Stomach (tissue), 9 donors: ENCODE data around the gene LRRN3. TPM values are rescaled to one million over a fixed set of nuclear protein-coding genes. Genes with fewer than 3 reads are reported as not detected.

Experiments used
- DNase-seq, 2 donors: peaks; one replicate each; pipeline versions ENCODE4 v3.0.0 to v3.0.0-alpha.2; 2013 to 2019
- H3K27ac ChIP-seq, 5 donors: fragments of 200-600 bp in 4 of 5; sonication (generic) in 4 of 5; one replicate each; pipeline ENCODE4 v1.5.1; 2013 to 2019; ENCODE audit warnings: mild to moderate bottlenecking in 1 of 5, moderate library complexity in 1 of 5
- H3K27me3 ChIP-seq, 3 donors: fragments of 200-600 bp; sonication (generic); one replicate each; pipeline ENCODE4 v1.5.1; 2017 to 2019; ENCODE audit warnings: mixed run types in 1 of 3
- H3K36me3 ChIP-seq, 4 donors: fragments of 200-600 bp; sonication (generic); 1 replicate in 3 of 4; 2 replicates in 1 of 4; pipeline ENCODE4 v1.5.1; 2016 to 2019
- H3K4me1 ChIP-seq, 4 donors: fragments of 200-600 bp; sonication (generic); one replicate each; pipeline ENCODE4 v1.5.1; 2016 to 2019
- H3K4me3 ChIP-seq, 4 donors: fragments of 200-600 bp; sonication (generic) in 3 of 4; one replicate each; pipeline ENCODE4 v1.5.1; 2016 to 2019; ENCODE audit warnings: mild to moderate bottlenecking in 1 of 4
- H3K9me3 ChIP-seq, 4 donors: fragments of 200-600 bp; sonication (generic); one replicate each; pipeline ENCODE4 v1.5.1; 2016 to 2019
- CTCF ChIP-seq, 7 experiments: fragments of 450-650 bp in 4 of 7; fragments of 200-600 bp in 3 of 7; sonication (generic) in 3 of 7; IDR thresholded peaks; one replicate each; pipeline ENCODE4 v1.5.1; 2016 to 2019; ENCODE audit warnings: antibody characterized with exemption in 7 of 7, control low read depth in 2 of 7, mild to moderate bottlenecking in 1 of 7
- EP300 ChIP-seq: sonication (generic); formaldehyde crosslinking; IDR thresholded peaks from one replicate; pipeline ENCODE4 v1.6.1; 2017; ENCODE audit warnings: antibody characterized with exemption
- POLR2A ChIP-seq, 4 donors: fragments of 450-650 bp; IDR thresholded peaks; one replicate each; pipeline ENCODE4 v1.6.1; 2016; ENCODE audit warnings: antibody characterized with exemption in 4 of 4, control low read depth in 2 of 4, mild to moderate bottlenecking in 1 of 4, moderate library complexity in 1 of 4
- POLR2AphosphoS5 ChIP-seq, 3 donors: sonication (generic); formaldehyde crosslinking; IDR thresholded peaks; one replicate each; pipeline ENCODE4 v1.6.1; 2016; ENCODE audit warnings: antibody characterized with exemption in 3 of 3
- WGBS, 5 donors: extraction: QIAGEN DNeasy Blood & Tissue Kit in 3 of 5; methylation state at CpG; one replicate each; pipeline versions ENCODE4 v1.1.5 to v1.1.7; 2013 to 2018; 5-methylcytosine and 5-hydroxymethylcytosine counted together
- intact Hi-C: fragments of 100-400 bp; cut with DNase I; formaldehyde crosslinking; loops from one replicate; pipeline ENCODE4 v1.15.1; 2023; ENCODE audit warnings: low total_unique reads
- polyA plus RNA-seq, 3 donors: library from polyadenylated mRNA; stranded (reverse); fragments of 200-250 nt; gene quantifications; one replicate each; pipeline ENCODE4 v1.2.3, GENCODE V29; 2013
- total RNA-seq, 5 donors: library from RNA; depleted of rRNA; stranded (reverse); fragments of >200 nt; gene quantifications; one replicate each; pipeline versions ENCODE4 v1.1.0 to v1.2.3, GENCODE V29; 2014 to 2016
- donor health status: healthy with polysubstance abuse.
- donor health status: Bipolar disorder and iron deficiency.
- donor health status: healthy.

LRRN3 gene
- total and polyA plus RNA-seq, 8 donors: 0.33 to 4.4 (median 0.61) TPM; not detected in 5

- H3K4me1 ChIP-seq: peaks cover 0 to 18% (median 6%) of the 10 kb centered on the region in 4 donors
- no peaks in the 10 kb centered on the region for H3K36me3 ChIP-seq
- intact Hi-C loops: no loop called here
- WGBS, 5 donors: 89 to 100% (median 95%) methylated on average over 1 of the region's 1 CpG
- no peak overlapping the region for H3K4me3 ChIP-seq
- DNase-seq: no peak
- H3K27me3 ChIP-seq: no peaks in the 10 kb centered on the region
- no peaks in the 10 kb centered on the region for H3K9me3 ChIP-seq
- no peak overlapping the region for H3K27ac ChIP-seq
- TF ChIP-seq CTCF (IDR thresholded peaks at IDR 0.05) (no peak), POLR2AphosphoS5 (IDR thresholded peaks at IDR 0.05) (no peak), POLR2A (IDR thresholded peaks at IDR 0.05) (no peak), EP300 (no peak)
Measured at GRCh38 chr7:111088328-111088727, 2.6 kb upstream of the LRRN3 start.

- TF ChIP-seq CTCF (IDR thresholded peaks at IDR 0.05) (peak in 4 of 7 experiments; percentile 58 to 85 (median 68)), EP300 (no peak)
- peaks cover 0 to 18% (median 6%) of the 10 kb centered on the region in 4 donors for H3K4me1 ChIP-seq
- no peaks in the 10 kb centered on the region for H3K9me3 ChIP-seq
- H3K36me3 ChIP-seq: no peaks in the 10 kb centered on the region
- no peaks in the 10 kb centered on the region for H3K27me3 ChIP-seq
- peak in 1 of 2 donors; percentile 72 for DNase-seq
- no peak overlapping the region for H3K27ac ChIP-seq
- intact Hi-C loops: loop anchor here (10.0 kb wide), 1 partner anchor 645 kb away; no protein-coding TSS in a partner anchor
- WGBS, 5 donors: 18 to 49% (median 27%) methylated on average over 1 of the region's 1 CpG
- H3K4me3 ChIP-seq: no peak overlapping the region
Measured at GRCh38 chr7:111089822-111090426, 1.0 kb upstream of the LRRN3 start.

GRCh38 chr7:111091593-111092358 lies 849 bp downstream of the LRRN3 start:
- H3K36me3 ChIP-seq: no peaks in the 10 kb centered on the region
- H3K27me3 ChIP-seq: no peaks in the 10 kb centered on the region
- TF ChIP-seq POLR2AphosphoS5 (IDR thresholded peaks at IDR 0.05) (no peak), POLR2A (IDR thresholded peaks at IDR 0.05) (no peak), CTCF (IDR thresholded peaks at IDR 0.05) (no peak), EP300 (no peak)
- 48 to 59% (median 52%) methylated on average over 3 of the region's 3 CpGs for WGBS, 5 donors
- intact Hi-C loops: loop anchor here (10.0 kb wide), 1 partner anchor 643 kb away; no protein-coding TSS in a partner anchor
- H3K27ac ChIP-seq: no peak overlapping the region
- peaks cover 0 to 18% (median 6%) of the 10 kb centered on the region in 4 donors for H3K4me1 ChIP-seq
- H3K9me3 ChIP-seq: no peaks in the 10 kb centered on the region
- peak in 1 of 2 donors; percentile 38 for DNase-seq
- H3K4me3 ChIP-seq: peak overlapping the region in 3 of 4 donors; percentile 2 to 27 (median 27)

- H3K4me1 ChIP-seq: peaks cover 0 to 18% (median 6%) of the 10 kb centered on the region in 4 donors
- no peak for TF ChIP-seq CTCF (IDR thresholded peaks at IDR 0.05)
- TF ChIP-seq POLR2AphosphoS5 (IDR thresholded peaks at IDR 0.05): no peak
- no peak for TF ChIP-seq EP300
- no peak for TF ChIP-seq POLR2A (IDR thresholded peaks at IDR 0.05)
- no peaks in the 10 kb centered on the region for H3K36me3 ChIP-seq
- intact Hi-C loops: loop anchor here (10.0 kb wide), 1 partner anchor 642 kb away; no protein-coding TSS in a partner anchor
- H3K9me3 ChIP-seq: no peaks in the 10 kb centered on the region
- H3K4me3 ChIP-seq: peak overlapping the region in 1 of 4 donors; percentile 27
- no peak for DNase-seq
- no peaks in the 10 kb centered on the region for H3K27me3 ChIP-seq
- 63 to 70% (median 67%) methylated on average over 2 of the region's 2 CpGs for WGBS, 5 donors
- H3K27ac ChIP-seq: no peak overlapping the region
Measured at GRCh38 chr7:111092406-111093236, 1.7 kb downstream of the LRRN3 start.
